Astrocyte (in vitro differentiated cells and primary cell): ENCODE measurements around the gene RPS6KL1.

ENCODE experiments used
- CTCF ChIP-seq: IDR thresholded peaks from 2 replicates; pipeline ENCODE4 v1.5.1; 2011; ENCODE audit warnings: low read depth, mild to moderate bottlenecking, inconsistent platforms, low read length, moderate library complexity; ENCODE audit not compliant: insufficient read depth
- EZH2 ChIP-seq: IDR thresholded peaks from 2 replicates; pipeline ENCODE4 v1.6.1; 2012; ENCODE audit warnings: mild to moderate bottlenecking, low read length, inconsistent platforms; ENCODE audit not compliant: insufficient read depth

DNA sequence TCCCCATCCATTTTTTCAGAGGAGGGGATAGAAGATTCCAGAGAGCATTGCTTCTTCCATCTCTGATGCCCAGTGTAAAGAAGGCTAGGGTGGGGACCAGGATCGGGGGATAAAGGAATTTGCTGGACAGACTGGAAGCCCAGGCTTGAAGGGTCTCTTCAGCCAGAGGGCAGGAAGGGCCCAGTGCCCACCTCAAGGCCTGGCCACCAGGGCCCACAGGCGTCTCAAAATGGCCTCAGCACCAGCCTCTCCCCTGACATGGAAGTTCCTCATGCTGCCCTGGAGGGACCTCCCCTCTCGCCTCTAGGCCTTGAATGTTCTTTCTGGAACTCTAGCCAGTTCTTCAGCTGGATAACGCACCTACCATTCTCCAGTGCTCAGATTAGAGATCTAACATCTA is 2.8 kb downstream of the RPS6KL1 start:
- TF ChIP-seq CTCF (no peak), EZH2 (no peak)
